GM12878 (cell line): ENCODE measurements around the gene KDM1B.

Experiments
- BMI1 ChIP-seq: fragments of 450-650 bp; IDR thresholded peaks from 2 replicates; pipeline ENCODE4 v1.6.1; 2016; ENCODE audit warnings: mild to moderate bottlenecking, moderate library complexity, borderline replicate concordance
- EZH2 ChIP-seq: IDR thresholded peaks from 2 replicates; pipeline ENCODE4 v1.6.1; 2012; ENCODE audit warnings: low read depth, mild to moderate bottlenecking, control low read depth, inconsistent platforms, low read length, borderline replicate concordance; ENCODE audit not compliant: control insufficient read depth
- POLR2AphosphoS5 ChIP-seq: IDR thresholded peaks from 2 replicates; pipeline ENCODE4 v1.6.1; 2011; ENCODE audit warnings: mild to moderate bottlenecking, low read length, inconsistent platforms
- TAF1 ChIP-seq: IDR thresholded peaks from 2 replicates; pipeline ENCODE4 v1.6.1; 2011; ENCODE audit warnings: mild to moderate bottlenecking, low read depth, low read length, borderline replicate concordance
- YBX1 ChIP-seq: fragments of 450-650 bp; IDR thresholded peaks from 2 replicates; pipeline ENCODE4 v1.6.1; 2016; ENCODE audit warnings: antibody characterized with exemption
- TF ChIP-seq, protein P1 (sequence below): IDR thresholded peaks from 2 replicates; pipeline ENCODE4 v1.6.1; 2011; ENCODE audit warnings: low read depth, mild to moderate bottlenecking, low read length, moderate library complexity, borderline replicate concordance; ENCODE audit errors: extremely low read depth
- TF ChIP-seq, protein P2 (sequence below), 3 experiments: IDR thresholded peaks in 2 of 3; conservative IDR thresholded peaks in 1 of 3; 2 replicates each; pipeline ENCODE4 v1.5.1; 2011; ENCODE audit warnings: low read depth in 3 of 3, low read length in 3 of 3, mild to moderate bottlenecking in 3 of 3, control low read depth in 2 of 3, moderate library complexity in 2 of 3, inconsistent platforms in 1 of 3, mixed read lengths in 1 of 3; ENCODE audit not compliant: control insufficient read depth in 2 of 3, insufficient read depth in 1 of 3; ENCODE audit errors: extremely low read depth in 1 of 3

DNA sequence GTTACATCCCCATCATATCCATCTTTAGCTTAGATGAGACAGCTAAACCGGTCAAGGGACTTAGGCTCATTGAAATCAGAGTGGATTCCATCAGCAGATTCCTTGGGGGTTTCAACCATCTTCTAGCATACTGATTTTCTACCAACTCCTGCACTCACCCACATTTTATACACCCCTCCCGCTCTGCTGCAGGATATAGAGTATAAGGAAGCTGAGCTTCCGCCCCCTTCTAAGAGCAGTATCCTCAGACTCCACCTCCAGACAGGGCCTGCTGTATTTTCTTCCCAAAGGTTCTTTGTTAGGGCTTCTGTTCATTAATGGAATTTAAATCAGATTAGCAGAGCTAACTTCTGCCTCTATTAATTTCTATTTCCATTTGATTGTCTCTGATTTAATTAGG, 22.9 kb upstream of the KDM1B start:
- TF ChIP-seq EZH2 = no peak
- TF ChIP-seq POLR2AphosphoS5 = no peak
- TF ChIP-seq, protein P1, sequence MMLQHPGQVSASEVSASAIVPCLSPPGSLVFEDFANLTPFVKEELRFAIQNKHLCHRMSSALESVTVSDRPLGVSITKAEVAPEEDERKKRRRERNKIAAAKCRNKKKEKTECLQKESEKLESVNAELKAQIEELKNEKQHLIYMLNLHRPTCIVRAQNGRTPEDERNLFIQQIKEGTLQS = no peak
- TF ChIP-seq BMI1 = no peak
- no peak for TF ChIP-seq TAF1
- TF ChIP-seq, protein P2, sequence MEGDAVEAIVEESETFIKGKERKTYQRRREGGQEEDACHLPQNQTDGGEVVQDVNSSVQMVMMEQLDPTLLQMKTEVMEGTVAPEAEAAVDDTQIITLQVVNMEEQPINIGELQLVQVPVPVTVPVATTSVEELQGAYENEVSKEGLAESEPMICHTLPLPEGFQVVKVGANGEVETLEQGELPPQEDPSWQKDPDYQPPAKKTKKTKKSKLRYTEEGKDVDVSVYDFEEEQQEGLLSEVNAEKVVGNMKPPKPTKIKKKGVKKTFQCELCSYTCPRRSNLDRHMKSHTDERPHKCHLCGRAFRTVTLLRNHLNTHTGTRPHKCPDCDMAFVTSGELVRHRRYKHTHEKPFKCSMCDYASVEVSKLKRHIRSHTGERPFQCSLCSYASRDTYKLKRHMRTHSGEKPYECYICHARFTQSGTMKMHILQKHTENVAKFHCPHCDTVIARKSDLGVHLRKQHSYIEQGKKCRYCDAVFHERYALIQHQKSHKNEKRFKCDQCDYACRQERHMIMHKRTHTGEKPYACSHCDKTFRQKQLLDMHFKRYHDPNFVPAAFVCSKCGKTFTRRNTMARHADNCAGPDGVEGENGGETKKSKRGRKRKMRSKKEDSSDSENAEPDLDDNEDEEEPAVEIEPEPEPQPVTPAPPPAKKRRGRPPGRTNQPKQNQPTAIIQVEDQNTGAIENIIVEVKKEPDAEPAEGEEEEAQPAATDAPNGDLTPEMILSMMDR (IDR thresholded peaks at IDR 0.05 in 2 of 3, conservative IDR thresholded peaks at IDR 0.05 in 1 of 3; ENCODE audit: control insufficient read depth in 2 of 3, extremely low read depth in 1 of 3, insufficient read depth in 1 of 3, low read depth in 3 of 3, low read length in 3 of 3) = no peak
- TF ChIP-seq YBX1 = no peak
